ENCODE data around the gene LRFN4.

The LRFN4 gene

GRCh38 chr11:66878474-66878873 is 21.6 kb downstream of the LRFN4 start:
- peaks cover 4% of the 10 kb centered on the region for H3K36me3 Mint-ChIP-seq (ENCODE audit: insufficient read depth)
- peaks cover 8 to 34% of the 10 kb centered on the region in 2 donors for H3K27me3 Mint-ChIP-seq
- no peak for DNase-seq
- ATAC-seq (replicated peaks), result no peak
- H3K4me1 Mint-ChIP-seq (ENCODE audit: low read depth in 2 of 2), result peaks cover 18% of the 10 kb centered on the region in 2 donors
- no peak overlapping the region for H3K27ac Mint-ChIP-seq
- H3K9me3 Mint-ChIP-seq, result no peaks in the 10 kb centered on the region
- no peak overlapping the region for H3K4me3 Mint-ChIP-seq

DNA sequence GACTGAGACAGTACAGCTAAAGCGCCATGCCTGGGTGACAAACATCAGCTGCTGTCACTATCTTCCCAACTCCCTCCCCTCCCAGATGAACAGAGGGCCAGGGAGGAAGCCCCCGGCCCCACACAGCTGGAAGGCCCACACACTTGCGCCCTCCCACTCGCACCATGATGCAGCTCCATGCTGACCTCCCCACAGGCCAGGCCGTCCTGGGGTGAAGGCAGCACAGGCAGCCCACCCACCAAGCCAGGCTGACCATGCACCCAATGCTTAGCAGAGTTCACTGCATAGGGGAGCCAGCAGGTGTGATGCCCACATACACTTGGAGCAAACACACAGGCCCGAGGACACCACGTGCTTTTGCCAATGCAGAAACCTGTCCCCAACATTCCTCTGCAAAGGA is 22.1 kb downstream of the LRFN4 start:
- H3K9me3 Mint-ChIP-seq, result no peaks in the 10 kb centered on the region
- no peak overlapping the region for H3K4me3 Mint-ChIP-seq
- no peak for ATAC-seq (replicated peaks)
- H3K36me3 Mint-ChIP-seq (ENCODE audit: insufficient read depth), result peaks cover 4% of the 10 kb centered on the region
- no peak overlapping the region for H3K27ac Mint-ChIP-seq
- peaks cover 18 to 19% of the 10 kb centered on the region in 2 donors for H3K4me1 Mint-ChIP-seq (ENCODE audit: low read depth in 2 of 2)
- no peak for DNase-seq
- H3K27me3 Mint-ChIP-seq, result peaks cover 8 to 34% of the 10 kb centered on the region in 2 donors

GRCh38 chr11:66879583-66879982 is 22.7 kb downstream of the LRFN4 start:
- no peak for DNase-seq
- H3K27me3 Mint-ChIP-seq, result peaks cover 8 to 34% of the 10 kb centered on the region in 2 donors
- no peak overlapping the region for H3K4me3 Mint-ChIP-seq

GRCh38 chr11:66879999-66880398 is 23.1 kb downstream of the LRFN4 start:
- Mint-ChIP-seq H3K9me3 (no peaks in the 10 kb centered on the region), H3K36me3 (ENCODE audit: insufficient read depth) (peaks cover 4% of the 10 kb centered on the region), H3K4me3 (no peak overlapping the region), H3K4me1 (ENCODE audit: low read depth in 2 of 2) (peaks cover 18 to 19% of the 10 kb centered on the region in 2 donors), H3K27me3 (peaks cover 8 to 29% of the 10 kb centered on the region in 2 donors), H3K27ac (no peak overlapping the region)
- ATAC-seq (replicated peaks), result no peak
- DNase-seq, result no peak

More at GRCh38 chr11:66879583-66879982, 22.7 kb downstream of the LRFN4 start:
- Mint-ChIP-seq H3K9me3 (no peaks in the 10 kb centered on the region), H3K27ac (no peak overlapping the region), H3K36me3 (ENCODE audit: insufficient read depth) (peaks cover 4% of the 10 kb centered on the region), H3K4me1 (ENCODE audit: low read depth in 2 of 2) (peaks cover 18 to 19% of the 10 kb centered on the region in 2 donors)
- no peak for ATAC-seq (replicated peaks)

DNA sequence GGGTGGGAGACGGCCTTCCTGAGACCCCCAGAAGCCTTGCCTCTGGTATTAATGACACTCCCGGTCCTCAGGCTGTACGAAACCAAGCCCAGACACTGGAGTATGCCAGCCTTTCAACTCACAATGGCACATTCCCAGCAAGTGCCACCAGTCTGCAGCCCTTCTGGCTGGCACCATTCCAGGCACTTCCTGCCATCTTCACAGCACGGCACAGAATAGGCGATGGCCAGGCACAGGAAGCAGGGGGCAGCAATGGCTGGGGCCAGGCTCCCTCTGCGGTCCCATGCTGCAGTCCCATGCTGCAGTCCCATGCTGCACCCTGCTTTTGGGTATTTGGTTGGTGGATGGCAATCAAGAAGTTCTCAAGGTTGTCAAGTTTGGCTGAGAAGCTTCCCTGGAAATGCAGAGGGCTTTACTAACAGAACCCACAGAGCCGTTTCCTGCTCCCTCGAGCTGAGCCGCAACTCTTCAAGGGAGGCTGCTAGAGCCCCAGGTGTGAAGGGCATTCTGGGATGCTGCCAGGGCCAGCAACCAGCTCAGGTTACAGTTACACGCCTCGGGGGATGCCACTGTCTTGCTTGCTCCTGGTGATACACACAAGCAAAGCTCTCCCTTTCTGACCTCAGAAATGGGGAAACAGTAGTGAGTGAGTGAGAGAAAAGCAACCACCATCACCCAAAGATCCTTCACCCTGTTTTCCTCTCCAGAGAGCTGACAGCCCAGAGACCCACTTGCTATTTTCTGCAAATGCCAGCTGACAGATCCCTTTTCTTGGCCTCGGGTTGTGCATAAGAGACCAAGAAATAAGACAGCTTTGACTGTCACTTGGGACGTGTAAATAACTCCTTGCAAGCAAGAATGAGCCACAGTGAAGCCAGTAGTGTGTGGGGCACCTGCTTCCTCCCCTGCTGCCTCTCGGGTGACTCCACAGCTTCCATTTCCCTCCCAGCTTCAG is 23.9 kb downstream of the LRFN4 start:
- Mint-ChIP-seq H3K36me3 (ENCODE audit: insufficient read depth) (peaks cover 4% of the 10 kb centered on the region), H3K4me1 (ENCODE audit: low read depth in 2 of 2) (peaks cover 18 to 19% of the 10 kb centered on the region in 2 donors), H3K4me3 (no peak overlapping the region), H3K27ac (peak overlapping the region in 1 of 2 donors; percentile 66), H3K9me3 (no peaks in the 10 kb centered on the region), H3K27me3 (peaks cover 8 to 24% of the 10 kb centered on the region in 2 donors)
- ATAC-seq (replicated peaks) (no peak), DNase-seq (no peak)

DNA sequence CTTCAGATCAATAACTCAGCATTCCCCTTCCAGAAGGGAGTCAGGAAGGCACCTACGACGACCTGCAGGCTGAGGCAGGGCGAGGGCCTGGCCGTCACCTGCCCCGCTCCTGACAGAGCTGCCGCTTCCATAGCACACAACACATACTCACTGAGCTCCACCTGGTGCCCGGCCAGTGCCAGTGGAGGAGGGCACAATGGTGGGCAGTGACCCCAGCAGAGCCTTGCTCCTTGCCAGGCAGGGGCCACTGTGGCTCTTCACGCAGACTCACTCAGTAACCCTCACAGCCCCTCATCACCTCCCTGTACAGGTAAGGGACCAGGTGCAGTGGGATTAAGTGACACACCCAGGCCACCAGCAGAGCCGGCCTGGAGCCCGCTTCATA is 24.6 kb downstream of the LRFN4 start:
- Mint-ChIP-seq H3K36me3 (ENCODE audit: insufficient read depth) (no peaks in the 10 kb centered on the region), H3K4me3 (no peak overlapping the region), H3K4me1 (ENCODE audit: low read depth in 2 of 2) (peaks cover 18 to 19% of the 10 kb centered on the region in 2 donors), H3K27me3 (peaks cover 8 to 18% of the 10 kb centered on the region in 2 donors), H3K27ac (peak overlapping the region; percentile 16 to 66), H3K9me3 (no peaks in the 10 kb centered on the region)
- ATAC-seq (replicated peaks), result no peak
- DNase-seq, result no peak

GRCh38 chr11:66881927-66882452 is 25.1 kb downstream of the LRFN4 start:
- Mint-ChIP-seq H3K36me3 (ENCODE audit: insufficient read depth) (no peaks in the 10 kb centered on the region), H3K27ac (peak overlapping the region; percentile 16 to 66), H3K27me3 (peaks cover 8 to 15% of the 10 kb centered on the region in 2 donors), H3K4me3 (no peak overlapping the region), H3K4me1 (ENCODE audit: low read depth in 2 of 2) (peaks cover 18 to 19% of the 10 kb centered on the region in 2 donors), H3K9me3 (no peaks in the 10 kb centered on the region)
- DNase-seq (no peak), ATAC-seq (replicated peaks) (no peak)

GRCh38 chr11:66882561-66883015 is 25.7 kb downstream of the LRFN4 start:
- no peaks in the 10 kb centered on the region for H3K36me3 Mint-ChIP-seq (ENCODE audit: insufficient read depth)
- DNase-seq, result no peak
- H3K27ac Mint-ChIP-seq, result no peak overlapping the region
- ATAC-seq (replicated peaks), result no peak
- H3K4me1 Mint-ChIP-seq (ENCODE audit: low read depth in 2 of 2), result peaks cover 18 to 19% of the 10 kb centered on the region in 2 donors
- peaks cover 8 to 15% of the 10 kb centered on the region in 2 donors for H3K27me3 Mint-ChIP-seq
- no peaks in the 10 kb centered on the region for H3K9me3 Mint-ChIP-seq
- no peak overlapping the region for H3K4me3 Mint-ChIP-seq

GRCh38 chr11:66883016-66883965 is 26.4 kb downstream of the LRFN4 start:
- DNase-seq (peak; percentile 51 to 55 (median 54)), ATAC-seq (replicated peaks) (peak; percentile 52)
- H3K27ac Mint-ChIP-seq, result no peak overlapping the region
- peaks cover 18 to 19% of the 10 kb centered on the region in 2 donors for H3K4me1 Mint-ChIP-seq (ENCODE audit: low read depth in 2 of 2)
- no peaks in the 10 kb centered on the region for H3K36me3 Mint-ChIP-seq (ENCODE audit: insufficient read depth)
- H3K9me3 Mint-ChIP-seq, result no peaks in the 10 kb centered on the region
- H3K4me3 Mint-ChIP-seq, result no peak overlapping the region
- H3K27me3 Mint-ChIP-seq, result peaks cover 8 to 15% of the 10 kb centered on the region in 2 donors

GRCh38 chr11:66884443-66884842 is 27.6 kb downstream of the LRFN4 start:
- H3K4me1 Mint-ChIP-seq (ENCODE audit: low read depth in 2 of 2), result peaks cover 18 to 19% of the 10 kb centered on the region in 2 donors
- ATAC-seq (replicated peaks) (no peak), DNase-seq (no peak)
- H3K36me3 Mint-ChIP-seq (ENCODE audit: insufficient read depth), result no peaks in the 10 kb centered on the region
- H3K27ac Mint-ChIP-seq, result no peak overlapping the region
- no peaks in the 10 kb centered on the region for H3K9me3 Mint-ChIP-seq
- peaks cover 8 to 15% of the 10 kb centered on the region in 2 donors for H3K27me3 Mint-ChIP-seq
- H3K4me3 Mint-ChIP-seq, result no peak overlapping the region

- DNase-seq, result no peak
- no peaks in the 10 kb centered on the region for H3K36me3 Mint-ChIP-seq (ENCODE audit: insufficient read depth)
- H3K4me1 Mint-ChIP-seq (ENCODE audit: low read depth in 2 of 2), result peaks cover 13 to 14% of the 10 kb centered on the region in 2 donors
- H3K9me3 Mint-ChIP-seq, result no peaks in the 10 kb centered on the region
- no peak for ATAC-seq (replicated peaks)
- H3K27ac Mint-ChIP-seq, result no peak overlapping the region
- no peak overlapping the region for H3K4me3 Mint-ChIP-seq
- peaks cover 8 to 15% of the 10 kb centered on the region in 2 donors for H3K27me3 Mint-ChIP-seq
These were observed 28.6 kb downstream of the LRFN4 start for GRCh38 chr11:66885469-66885868.

DNA sequence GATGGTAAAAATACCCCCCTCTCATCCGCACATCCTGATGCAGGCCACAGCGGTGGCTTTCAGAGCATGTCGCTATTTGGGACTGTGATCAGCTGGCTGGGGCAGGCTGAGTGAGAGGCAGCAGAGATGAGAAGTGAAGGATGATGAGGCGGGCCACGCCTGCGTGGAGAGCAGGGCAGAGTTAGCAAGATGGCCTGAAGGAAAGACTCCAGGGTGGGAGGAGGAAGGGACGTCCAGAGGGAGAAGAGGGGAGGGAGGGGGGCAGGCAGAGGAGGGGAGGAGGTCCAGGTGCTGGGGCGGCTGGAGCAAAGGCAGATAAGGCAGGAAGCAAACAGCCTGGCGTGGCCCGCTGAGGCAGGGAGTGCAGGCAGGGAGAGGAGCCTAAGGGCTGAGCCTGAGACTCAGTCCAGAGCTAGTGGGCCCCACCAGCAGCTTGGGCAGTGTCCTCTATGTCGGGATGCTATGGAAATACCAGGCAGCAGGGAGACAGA is 29.1 kb downstream of the LRFN4 start:
- ATAC-seq (replicated peaks) (no peak), DNase-seq (no peak)
- H3K9me3 Mint-ChIP-seq, result no peaks in the 10 kb centered on the region
- H3K36me3 Mint-ChIP-seq (ENCODE audit: insufficient read depth), result no peaks in the 10 kb centered on the region
- H3K4me1 Mint-ChIP-seq (ENCODE audit: low read depth in 2 of 2), result peaks cover 7 to 9% of the 10 kb centered on the region in 2 donors
- peaks cover 8 to 15% of the 10 kb centered on the region in 2 donors for H3K27me3 Mint-ChIP-seq
- H3K4me3 Mint-ChIP-seq, result no peak overlapping the region
- H3K27ac Mint-ChIP-seq, result no peak overlapping the region
